GM21367 (cell line): ENCODE results near the gene CNKSR3.
"Not testable (repeated sequence)": the region's sequence is repeated elsewhere in the genome, so short reads cannot be mapped to it uniquely, and the experiment has no call there.

Source experiments
- ATAC-seq: cut with Tn5 transposase; IDR thresholded peaks from one replicate; pipeline ENCODE4 v1.9.1; 2021; ENCODE audit not compliant: unreplicated experiment

The CNKSR3 gene

DNA sequence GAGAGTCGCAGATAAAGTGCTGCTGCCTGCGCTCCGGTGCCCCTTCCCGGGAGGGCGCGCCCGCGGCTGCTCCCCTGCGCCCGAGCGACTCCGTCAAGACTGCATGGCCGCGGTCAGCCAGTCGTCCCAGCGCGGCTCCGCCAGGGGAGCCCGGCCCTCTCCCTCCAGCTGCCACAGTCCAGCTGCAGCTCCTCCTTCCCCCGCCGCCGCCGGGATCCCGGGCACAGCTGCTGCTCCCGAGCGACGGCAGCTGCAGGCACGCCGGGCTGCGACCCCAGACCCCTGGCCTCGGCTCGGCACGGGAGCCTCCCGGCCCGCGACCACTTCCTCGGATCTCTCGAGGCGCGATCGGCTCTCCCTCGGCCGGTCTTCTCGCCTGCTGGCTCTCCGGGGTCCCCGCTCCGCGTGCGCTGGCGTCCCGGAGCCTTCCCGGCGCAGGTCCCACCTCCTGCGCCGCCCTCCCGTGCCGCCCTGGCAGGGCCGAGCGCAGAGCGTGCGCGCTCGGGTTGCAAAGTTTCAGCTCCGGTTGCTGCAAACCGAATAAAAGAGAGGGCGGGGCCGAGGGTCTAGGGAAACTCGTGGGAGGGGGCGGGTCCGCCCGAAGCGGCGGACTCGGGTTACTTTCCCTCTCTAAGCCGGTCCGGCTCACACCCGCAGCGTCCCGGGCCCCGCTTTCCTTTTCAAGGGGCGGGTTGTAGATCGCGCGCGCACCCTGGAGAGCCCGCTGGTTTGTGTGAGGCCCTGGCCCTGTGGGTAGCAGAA lies at the start of gene CNKSR3:
TSS of gene CNKSR3 (minus strand) at position 542 of the 762 bp plus-strand sequence. CDS start 571 bp downstream, outside the sequence.
- ATAC-seq: peak; percentile 68

DNA sequence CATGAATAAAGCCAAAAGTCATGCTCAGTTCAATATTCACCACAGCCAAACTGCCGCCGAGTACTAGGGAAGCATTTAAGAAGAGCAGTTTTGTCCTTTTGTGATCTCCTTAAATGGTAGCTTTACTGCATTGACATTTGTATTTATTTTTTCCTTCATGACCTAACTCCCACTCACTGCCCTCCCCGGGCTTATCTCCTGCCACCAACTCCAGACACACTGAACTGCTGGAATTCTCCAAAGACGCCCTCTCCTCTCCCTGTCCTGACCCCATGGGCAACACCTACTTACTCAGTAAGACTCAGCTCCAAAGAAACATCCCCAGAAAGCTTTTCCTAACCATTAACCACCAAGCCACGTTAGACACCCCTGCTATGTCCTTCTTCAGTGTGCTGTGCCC lies 48.5 kb upstream of the CNKSR3 start:
- no peak for ATAC-seq

DNA sequence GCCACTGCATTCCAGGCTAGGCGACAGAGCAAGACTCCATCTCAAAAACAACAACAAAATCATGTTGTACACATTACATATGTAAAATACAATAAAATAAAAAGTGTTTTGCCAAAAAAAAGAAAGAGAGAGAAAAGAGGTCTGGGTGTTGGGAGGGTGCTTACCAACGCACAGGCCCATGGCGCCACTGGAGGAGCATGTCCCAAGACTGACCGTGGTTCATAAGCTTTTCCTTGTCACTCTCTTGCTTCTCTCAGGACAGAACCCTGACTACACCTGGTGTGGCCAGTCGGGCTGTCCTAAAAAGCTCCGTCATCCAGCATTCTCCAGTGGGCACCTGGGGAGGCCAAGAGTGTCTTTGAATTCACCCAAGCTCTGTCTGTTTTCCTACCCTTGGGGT lies 48.0 kb upstream of the CNKSR3 start:
- no peak for ATAC-seq

DNA sequence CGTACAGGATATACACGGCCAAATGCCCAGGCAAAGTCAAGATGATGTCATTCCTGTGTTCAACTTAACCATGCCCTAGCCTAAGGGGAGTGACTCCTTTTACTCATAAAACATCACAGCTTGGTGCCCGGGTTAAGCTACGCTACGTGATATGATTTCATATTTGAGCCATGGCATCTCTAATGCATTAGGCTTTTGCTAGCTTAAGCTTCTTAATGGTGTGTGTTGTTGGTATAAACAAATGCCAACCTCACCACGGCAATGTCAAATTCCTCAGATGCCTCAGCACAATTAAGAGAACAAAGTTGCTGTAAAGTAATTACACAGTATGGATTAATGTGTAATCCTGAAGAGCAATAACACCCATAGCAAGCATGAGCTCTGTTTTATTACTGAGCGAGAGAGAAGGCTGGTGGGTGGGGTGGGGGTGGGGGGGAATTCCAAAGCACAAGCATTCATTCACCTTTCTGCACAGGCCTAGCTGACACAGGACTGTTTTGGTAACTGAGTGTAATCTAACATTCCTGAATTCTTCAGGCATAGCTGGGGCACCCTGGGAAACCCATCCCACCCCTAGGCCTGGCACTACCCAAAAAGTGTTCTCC lies 44.7 kb upstream of the CNKSR3 start:
- ATAC-seq: no peak

DNA sequence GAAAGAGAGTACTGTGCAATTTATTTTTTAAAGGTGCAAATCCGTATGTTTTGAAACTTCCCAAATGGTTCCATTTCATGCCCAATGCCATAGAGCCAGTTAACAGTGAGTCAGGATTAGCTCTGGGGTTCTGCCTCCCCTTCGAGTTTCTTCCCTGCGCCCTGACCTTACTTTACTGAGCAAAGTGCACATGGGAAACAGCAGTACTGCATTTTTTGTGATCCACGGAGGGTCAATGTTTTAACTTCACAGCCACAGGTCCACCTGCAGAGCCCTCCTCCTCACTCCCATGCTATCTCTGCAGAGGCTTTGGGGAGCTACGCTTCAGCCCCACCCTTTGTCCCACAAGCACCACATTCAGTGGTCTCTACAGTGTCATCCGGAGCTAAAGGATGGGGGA lies 44.0 kb upstream of the CNKSR3 start:
- ATAC-seq: no peak

DNA sequence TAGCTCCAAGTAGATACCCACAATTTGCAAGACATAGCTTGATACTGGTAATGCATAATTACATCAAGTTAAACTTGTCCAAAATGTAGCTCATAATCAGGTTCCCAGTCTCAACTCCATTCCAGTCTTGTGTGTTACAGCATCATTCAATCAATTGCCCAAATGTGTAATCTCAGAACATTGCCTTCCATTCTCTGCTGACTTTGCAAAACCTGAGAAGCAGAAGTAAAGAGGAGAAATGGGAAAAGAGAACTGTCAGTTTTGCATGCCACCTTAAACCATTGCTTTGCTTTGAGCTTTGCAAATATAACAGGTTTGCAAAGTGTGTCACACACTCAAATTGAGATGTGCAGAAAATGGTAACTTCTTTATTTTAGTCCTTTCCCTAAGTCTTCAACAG lies 40.3 kb upstream of the CNKSR3 start:
- ATAC-seq: no peak

DNA sequence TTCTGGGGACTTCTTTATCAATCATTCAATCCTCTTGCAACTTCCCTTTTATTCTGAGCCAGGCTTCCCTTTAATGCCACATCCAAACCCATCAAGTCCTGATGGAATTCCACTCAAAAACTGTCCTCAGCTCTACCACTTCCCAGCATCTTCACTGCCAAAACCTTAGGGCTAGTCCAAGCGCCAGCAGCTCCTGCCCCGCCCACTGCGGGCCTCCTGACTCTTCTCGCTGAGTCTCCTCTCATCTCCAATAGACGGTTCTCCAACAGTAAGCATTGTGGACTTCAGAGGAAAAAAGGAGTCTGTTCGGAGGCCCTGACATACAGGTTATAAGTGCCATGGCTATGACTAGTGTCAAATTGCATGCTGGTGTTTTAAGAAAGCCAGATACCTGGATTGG lies 38.7 kb upstream of the CNKSR3 start:
- no peak for ATAC-seq

DNA sequence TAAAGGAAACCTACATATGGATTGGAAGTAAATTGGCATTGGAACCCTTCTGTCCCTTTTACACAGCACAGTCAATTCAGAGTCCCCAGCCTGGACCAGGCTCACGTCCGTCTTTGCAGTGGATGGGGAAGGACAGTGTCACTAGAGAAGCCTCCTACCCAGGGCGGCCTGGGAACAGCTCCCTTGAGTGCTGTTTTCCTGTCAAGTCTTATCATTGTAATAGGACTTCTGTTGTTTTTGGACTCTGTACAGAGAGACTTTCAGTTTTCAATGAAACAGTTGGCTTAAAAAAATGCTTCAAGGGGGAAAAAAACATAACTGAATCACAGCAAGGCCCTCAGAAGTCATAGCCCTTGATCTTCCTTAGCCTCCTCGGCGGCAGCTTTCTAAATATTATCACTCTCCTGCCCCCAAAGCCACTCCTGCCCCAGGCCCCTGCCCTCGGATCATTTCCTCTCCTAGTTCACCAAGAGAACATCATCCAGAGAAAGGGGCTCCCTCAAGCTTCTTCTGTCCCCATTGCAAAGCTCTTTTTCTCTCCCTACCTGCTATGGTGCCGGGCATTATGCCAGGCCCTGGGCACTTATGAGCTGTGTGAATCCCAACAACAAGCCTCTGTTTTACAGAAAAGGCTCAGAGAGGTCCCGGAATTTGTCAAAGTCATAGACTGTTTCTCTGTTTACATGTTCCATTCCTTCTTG lies 37.8 kb upstream of the CNKSR3 start:
- ATAC-seq: no peak

DNA sequence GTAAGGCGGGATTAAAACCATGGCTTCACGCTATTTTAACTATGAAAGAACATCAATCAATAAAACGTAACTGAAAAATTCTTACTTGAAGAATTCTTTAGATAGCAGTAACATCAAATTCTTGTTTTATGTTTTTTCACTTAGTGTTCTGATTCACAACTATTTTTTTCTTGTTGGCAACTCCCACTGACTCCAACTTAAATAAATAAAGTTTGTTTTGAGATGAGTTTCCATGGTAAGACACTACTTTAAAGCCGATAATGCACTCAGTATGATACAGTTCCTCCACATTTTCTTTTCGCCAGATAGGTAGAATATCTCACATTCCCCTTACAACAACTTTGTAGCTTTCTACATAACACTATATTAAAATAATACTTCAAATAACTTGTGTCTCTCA lies 33.1 kb upstream of the CNKSR3 start:
- no peak for ATAC-seq

DNA sequence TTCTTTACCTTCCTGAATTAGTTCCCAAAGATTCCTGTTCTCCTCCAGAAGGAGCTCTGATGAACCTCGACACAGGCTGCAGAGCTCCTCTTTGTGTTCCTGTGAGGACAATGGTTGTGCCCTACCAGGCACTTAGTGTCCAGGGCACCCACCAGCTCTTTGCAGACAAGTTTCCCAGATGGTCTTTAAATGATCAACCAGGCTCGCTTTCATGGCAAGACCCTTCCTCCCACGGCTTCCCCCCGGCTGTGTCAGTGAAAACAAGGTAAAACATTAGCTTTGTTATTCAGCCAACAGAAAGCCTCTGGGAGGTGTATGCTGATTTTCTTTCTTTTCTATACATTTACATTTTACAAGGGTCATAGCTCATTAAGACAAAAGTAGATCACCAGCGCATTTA lies 32.3 kb upstream of the CNKSR3 start:
- no peak for ATAC-seq

DNA sequence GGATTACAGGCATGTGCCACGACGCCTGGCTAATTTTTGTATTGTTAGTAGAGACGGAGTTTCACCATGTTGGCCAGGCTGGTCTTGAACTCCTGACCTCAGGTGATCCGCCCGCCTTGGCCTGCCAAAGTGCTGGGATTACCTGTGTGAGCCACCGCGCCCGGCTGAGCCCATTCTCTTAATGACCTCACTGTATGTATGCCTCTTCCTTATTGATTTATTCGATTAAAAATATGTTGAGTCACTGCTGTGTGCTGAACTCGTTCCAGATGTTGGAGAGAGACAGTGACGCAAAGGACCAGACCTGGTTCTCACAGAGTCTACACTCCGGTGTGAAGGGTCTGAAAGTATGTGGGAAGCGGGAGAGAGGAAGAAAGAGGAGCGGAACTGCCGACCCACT lies 31.4 kb upstream of the CNKSR3 start:
- not testable (repeated sequence) for ATAC-seq

DNA sequence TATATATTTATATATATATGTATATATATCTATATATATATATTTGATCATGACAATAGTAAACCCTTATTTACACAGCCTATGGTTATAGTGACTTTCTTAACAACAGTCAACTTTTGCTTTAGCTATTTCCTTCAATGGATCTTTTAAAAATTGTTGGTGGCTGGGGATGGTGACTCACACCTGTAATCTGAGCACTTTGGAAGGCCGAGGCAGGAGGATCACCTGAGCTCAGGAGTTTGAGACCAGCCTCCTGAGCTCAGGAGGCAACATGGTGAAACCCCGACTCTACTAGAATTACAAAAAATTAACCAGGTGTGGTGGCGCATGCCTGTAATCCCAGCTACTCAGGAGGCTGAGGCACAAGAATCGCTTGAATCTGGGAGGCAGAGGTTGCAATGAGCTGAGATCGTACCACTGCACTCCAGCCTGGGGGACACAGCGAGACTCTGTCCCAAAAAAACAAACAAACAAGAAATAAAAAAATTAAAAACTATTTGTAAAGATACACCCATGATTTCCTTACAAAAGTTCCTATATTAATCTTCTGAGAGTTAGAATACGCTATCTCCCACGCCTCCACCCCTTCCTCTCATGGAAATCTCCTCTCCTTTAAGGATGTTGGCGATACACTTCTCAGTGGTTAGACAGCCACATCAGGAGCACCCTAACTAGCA lies 29.2 kb upstream of the CNKSR3 start:
- ATAC-seq: no peak

DNA sequence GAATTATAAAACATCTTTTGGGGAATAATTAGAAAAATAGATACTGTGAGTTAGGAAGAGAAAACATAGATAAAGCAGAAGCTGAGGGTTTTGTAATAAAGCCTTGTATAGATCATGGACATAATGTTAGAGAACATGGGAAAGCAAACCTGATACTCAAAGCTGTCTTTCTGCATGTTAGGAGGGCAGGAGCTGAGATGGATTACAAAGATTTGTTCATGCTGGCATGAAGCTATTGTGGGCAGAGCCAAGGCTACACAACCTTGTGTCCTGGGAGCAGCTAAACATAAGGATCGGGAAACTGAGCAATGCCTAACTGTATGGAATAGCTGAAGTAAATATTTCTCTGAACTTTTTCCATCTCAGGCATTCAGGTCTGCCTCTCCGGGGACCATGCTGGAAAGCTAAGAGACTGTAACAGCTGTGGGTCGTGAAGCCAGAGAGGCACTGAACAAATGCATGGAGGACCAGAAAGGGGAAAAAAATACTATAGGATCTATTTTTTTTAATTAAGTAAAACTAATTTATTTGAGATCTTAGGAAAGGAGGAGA lies 28.2 kb upstream of the CNKSR3 start:
- ATAC-seq: no peak

DNA sequence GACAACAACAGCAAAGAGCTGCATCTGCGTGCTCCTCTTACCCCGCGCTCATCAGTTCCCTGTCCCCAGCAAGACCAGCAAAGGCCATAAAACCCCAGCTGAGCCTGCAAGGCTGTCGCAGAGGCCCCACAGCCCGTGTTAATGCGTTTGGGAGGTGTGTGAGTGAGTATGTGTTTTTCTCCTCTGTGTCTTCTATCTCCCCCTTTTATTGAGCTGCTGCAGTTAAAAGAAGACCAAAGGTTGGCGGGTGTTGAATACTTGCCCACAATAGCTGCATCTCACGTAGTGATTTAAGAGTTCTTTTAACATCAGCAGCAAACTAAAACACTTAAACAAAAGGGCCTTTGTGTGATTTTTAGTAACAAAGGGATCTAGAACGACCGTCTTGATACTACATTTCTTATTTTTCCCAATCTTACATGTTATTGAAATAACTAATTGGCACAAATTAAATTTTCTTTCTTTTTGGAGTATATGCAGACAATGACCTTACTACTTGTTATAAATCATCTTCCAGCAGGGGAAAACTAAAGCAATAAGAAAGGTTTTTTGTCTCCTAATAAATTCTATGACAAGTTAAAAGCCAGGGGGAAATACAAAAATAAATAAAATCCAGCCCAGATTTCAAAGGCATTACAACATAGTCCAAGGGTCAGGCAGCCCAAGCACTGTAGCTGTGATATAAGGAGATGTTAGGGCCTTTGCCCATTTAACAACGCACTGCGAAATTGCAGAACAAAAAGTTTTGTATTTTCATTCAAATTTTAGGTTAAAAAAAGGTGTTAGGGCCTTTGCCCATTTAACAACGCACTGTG lies 27.2 kb upstream of the CNKSR3 start:
- ATAC-seq: no peak

DNA sequence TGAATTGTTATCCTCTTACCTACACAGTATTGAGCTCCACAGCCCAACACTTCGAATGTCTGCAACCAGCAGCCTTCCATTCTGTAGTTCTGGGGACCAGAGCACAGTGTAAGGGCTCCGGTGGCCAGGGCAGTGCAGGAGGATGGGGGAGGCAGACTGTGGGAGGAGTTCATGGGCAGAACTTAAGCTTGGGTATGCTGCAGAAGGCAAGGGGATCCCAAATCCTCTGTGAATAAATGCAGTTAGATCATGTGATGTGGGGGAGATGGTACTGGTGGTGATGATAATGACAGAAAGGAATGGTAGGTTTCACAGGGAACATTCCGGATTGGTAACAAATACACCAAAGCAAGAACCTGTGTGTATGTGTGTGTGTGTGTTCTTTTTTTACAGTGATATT lies 26.5 kb upstream of the CNKSR3 start:
- ATAC-seq: no peak

DNA sequence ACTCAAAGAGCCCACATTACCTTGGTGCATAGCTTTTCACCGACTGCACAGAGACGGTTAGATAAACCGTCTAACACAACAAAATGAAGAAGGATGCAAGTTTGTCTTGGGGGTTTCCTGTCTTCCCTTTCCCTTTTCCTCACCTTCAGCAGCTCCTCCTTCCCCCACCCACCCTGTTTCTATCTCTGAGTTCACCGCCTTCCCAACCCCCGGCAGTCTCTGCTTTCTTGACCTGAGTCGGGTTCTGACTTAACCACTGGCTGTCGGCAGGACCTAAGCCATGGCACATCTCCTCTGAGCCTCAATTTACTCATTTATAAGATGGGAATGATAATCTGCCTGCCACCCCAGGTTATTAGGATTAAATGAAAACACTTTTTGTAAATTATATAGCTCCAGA lies 25.8 kb upstream of the CNKSR3 start:
- no peak for ATAC-seq

DNA sequence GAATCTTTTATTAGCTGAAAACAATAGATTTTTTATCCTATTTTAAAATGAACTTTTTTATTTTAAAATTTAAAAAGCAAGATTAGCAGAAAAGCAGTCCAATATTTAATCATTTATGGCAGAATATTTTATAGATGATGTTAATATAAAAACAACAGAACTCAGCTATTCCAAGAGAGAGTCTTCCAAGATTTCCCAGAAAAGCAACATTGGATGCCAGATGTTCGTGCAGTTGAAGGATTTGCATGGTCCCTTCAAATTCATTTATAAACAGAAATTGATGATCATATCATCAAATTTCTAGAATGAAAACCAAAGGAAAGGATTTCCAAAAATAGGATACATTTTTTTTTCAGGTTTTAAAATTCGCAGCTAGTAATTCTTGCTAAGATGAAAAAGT lies 25.4 kb upstream of the CNKSR3 start:
- no peak for ATAC-seq

DNA sequence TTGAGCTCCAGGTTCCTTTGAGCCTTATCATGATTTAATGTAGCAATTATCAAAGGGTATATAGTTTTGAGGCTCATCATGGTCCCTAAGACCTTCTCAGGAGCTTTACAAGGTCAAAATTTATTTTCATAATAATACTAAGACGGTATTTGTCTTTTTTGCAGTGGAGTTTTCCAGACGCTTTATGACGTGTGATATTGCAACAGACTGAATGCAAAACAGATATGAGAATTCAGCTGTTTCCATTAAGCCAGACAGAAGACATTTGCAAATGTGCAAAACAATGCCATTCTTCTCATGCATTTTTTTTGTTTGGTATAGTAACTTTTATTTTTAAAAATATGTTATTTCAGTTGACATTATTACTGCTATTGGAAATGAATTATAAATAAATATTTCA lies 24.7 kb upstream of the CNKSR3 start:
- no peak for ATAC-seq

DNA sequence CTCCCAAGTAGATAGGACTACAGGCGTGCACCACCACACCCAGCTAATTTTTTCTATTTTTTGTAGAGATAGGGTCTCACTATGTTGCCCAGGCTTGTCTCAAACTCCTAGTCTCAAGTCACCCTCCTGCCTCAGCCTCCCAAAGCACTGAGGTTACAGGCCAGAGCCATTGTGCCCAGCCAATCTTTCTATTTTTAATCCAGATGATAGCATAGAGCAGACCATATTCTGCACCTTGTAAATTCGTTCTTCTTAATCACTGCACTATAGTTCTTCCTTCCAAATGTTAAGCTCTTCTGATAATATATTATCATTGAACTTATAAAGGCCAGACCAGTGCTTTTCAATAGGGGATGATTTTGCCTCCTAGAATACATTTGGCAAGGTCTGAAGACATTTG lies 24.0 kb upstream of the CNKSR3 start:
- no peak for ATAC-seq

DNA sequence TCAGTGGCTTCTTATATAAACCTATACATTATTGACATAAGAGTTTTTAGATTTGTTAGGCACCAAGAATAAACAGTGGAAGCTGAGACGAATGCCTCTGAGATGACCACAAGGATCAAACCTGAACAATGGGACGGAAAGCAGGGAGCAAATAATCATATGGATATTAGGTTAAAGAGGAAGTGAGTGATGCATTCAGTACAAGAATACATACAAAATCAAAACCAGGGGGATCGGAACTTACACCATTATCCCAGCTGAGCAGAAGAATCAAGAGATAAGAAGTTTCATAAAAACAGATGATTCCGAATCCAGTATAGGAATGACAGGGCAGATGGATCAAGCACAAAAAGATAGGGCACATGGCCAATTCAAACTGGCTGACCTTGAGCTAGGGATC lies 21.9 kb upstream of the CNKSR3 start:
- no peak for ATAC-seq

DNA sequence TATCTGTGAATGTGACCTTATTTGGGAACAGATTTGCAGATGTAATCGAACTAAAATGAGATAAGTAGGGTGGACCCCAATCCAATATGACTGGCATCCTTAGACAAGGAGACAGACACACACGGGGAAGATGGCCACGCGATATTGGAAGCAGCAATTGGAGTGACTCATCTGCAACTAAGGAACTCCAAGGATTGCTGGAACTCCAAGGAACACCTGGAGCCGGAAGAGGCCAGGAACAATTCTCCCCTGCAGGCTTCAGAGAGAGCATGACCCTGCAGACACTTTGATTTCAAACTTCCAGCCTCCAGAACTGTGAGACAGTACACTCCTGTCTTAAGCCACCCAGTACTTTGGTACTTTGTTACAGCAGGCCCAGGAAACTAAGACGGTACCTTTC lies 19.5 kb upstream of the CNKSR3 start:
- ATAC-seq: no peak
